Esophagus mucosa (tissue), 1 donor: ENCODE data around the gene CYP2S1. TPM values are rescaled to one million over a fixed set of nuclear protein-coding genes. Genes with fewer than 3 reads are reported as not detected.
"Not testable (repeated sequence)": the region's sequence is repeated elsewhere in the genome, so short reads cannot be mapped to it uniquely, and the experiment has no call there.

Experiments used
- ATAC-seq: fragments of 200-7000 bp; cut with Tn5 transposase; one replicate; pipeline ENCODE4 v1.9.1; 2020
- total RNA-seq: library from RNA; stranded (reverse); gene quantifications from one replicate; pipeline ENCODE4 v1.2.4, GENCODE V29; 2023
- donor health status: DM: yes; HTN: yes; CAD: no.

The CYP2S1 gene
- total RNA-seq, 1 donor from 2014 or later = 10.4 TPM

DNA sequence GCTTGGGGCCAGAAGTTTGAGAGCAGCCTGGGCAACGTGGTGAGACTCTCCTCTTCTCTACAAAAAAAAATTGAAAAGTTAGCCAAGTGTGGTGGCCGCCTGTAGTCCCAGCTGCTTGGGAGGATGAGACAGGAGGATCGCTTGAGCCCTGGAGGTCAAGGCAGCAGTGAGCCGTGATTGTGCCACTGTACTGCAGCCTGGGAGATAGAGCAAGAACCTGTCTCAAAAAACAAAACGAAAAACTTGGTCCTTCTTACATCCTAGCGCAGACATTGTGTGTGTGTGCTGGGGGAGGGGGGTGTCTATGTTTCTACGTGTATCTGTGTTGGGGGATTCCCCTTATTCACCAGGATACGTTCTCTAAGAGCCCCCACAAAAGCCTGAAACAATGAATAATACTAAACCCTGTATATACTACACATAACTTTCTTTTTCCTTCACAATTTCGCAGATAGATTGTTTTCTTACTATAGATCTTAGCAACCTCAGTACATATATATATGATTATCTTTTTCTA lies 33.9 kb downstream of the CYP2S1 start:
- ATAC-seq = no peak

DNA sequence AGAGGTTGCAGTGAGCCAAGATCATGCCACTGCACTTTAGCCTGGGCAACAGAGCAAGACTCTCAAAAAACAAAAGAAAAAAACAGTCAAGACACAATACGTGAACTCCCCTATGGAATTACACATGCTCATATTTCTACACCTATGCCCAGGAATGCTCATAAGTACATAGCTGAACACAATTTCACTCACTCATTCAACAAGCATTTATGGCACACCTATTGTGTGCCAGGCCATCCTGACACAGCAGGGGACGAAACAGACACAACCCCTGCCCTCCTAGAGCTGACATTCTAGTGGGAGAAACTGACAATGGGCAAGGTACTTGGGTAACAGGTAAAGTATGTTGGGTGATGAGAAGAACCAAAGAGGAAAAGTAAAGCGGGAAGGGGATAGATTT lies 35.5 kb downstream of the CYP2S1 start:
- no peak for ATAC-seq

DNA sequence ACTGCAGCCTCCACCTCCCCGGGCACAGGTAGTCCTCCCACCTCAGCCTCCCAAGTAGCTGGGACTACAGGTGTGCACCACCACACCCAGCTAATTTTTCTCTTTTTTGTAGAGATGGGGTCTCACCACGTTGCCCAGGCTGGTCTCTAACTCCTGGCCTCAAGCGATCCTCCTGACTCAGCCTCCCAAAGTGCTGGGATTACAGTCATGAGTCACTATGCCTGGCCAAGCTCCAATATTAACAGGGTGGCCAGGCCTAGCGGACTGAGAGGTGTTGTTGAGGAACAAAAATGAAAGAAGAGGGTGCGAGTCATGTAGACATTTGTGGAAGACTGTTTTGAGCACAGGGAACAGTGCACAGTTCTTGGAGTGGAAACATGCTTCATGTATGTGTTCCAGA lies 36.3 kb downstream of the CYP2S1 start:
- not testable (repeated sequence) for ATAC-seq

DNA sequence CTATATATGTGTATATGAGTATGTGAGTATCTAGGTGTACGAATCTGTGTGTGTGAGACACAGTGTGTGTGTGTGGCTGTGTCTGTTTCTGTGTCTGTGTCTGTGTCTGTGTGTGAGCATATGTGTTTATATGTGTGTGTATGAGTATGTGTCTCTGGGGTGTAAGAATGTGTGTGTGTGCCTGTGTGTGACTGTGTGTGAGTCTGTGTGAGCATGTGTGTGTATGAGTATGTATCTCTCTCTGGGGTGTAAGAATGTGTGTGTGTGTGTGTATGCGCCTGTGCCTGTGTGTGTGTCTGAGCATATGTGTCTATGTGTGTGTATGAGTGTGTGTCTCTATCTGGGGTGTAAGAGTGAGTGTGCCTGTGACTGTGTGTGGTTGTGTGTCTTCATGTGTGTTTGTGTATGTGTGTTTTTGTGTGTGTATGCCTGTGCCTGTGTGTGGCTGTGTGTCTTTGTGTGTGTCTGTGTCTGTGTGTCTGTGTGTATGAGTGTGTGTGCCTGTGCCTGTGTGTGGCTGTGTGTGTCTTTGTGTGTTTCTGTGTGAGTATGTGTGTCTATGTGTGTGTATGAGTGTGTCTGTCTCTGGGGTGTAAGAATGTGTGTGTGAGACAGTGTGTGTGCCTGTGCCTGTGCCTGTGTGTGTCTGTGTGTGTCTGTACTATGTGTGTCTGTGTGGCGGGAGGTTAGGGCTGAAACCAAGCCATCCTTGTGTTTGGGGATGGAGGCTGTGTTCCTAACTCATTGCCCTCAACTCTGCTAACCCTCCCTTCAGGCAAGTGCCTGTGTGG lies 37.2 kb downstream of the CYP2S1 start:
- no peak for ATAC-seq

DNA sequence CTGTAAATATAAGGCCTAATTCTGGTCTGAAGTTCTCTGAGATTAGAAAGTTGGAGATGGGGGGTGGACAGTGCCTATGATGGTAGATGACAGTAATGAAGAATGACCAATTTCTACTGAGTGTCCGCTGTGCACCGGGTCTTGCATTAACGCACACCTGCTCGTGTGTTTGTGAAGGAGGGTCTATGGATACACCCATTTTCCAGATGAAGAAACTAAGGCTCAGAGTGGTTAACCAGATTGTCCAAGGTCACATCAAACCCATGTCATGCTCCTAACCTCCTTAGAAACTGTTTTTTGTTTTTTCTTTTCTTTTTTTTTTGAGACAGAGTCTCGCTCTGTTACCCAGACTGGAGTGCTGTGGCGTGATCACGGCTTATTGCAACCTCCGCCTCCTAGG lies 39.7 kb downstream of the CYP2S1 start:
- no peak for ATAC-seq

DNA sequence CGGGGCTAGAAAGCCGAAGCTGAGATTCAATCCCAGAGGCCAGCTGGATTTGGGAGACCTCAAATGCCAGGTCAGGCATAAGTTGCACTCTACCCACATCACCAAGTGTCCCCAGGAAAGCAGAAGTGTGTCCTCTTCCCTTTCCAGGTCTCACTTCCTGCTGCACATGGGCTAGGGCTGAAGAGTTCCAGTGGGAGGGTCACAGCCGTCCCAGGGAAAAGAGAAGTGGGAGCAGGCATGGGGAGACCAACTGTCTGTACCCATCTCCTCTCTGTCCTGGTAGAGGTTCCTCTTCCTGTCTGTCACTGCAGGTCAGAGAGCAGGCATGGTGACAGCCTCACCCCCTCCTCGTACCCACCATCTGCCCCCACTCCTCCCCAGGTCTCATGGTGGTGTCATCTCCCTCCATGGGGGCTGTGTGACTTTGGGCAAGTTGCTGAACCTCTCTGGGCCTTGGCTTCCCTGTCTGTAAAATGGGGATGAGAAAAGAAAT lies 40.8 kb downstream of the CYP2S1 start:
- no peak for ATAC-seq

DNA sequence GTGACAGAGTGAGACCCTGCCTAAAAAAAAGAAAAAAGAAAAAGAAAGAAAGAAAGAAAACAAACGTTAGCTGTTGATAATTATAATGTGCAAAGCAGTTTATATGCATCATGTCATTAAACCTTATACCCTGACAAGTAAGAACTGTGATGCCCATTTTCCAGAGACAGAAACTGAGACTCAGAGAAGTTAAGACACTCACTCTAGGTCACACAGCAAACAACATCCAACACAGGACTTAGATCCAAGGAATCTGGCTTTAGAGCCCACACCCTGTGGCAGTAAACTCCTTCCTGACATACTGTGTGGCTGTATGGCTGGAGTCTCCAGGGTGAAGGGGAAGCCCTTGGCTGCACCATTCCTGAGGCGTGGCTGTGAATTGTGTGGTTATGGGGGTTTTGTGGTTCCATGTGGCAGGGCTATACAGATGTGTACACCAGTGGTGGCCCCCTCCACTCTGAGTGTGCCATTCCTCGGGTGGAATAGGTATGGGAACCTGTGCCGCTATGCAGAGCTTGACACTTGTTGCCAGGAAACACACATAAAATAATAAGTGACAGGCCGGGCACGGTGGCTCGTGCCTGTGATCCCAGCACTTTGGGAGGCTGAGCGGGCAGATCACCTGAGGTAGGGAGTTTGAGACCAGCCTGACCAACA lies 41.6 kb downstream of the CYP2S1 start:
- no peak for ATAC-seq

DNA sequence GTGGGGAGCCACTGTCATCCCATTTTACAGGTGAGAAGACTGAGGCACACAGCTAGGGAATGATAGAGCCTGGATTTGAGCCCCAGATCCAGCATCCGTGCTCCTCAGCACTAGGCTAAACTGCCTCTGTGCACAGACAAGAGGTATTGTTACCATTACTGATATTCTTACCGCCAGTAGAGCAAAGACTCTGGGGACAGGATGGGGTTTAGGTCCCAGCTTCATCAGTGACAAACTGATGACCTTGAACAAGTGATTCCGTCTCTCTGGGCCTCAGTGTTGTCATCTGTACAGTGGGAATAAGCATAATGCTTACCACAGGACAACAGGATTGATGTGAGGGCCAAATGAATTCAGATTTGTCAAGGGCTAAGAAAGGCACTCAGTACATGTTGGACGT lies 42.5 kb downstream of the CYP2S1 start:
- no peak for ATAC-seq

DNA sequence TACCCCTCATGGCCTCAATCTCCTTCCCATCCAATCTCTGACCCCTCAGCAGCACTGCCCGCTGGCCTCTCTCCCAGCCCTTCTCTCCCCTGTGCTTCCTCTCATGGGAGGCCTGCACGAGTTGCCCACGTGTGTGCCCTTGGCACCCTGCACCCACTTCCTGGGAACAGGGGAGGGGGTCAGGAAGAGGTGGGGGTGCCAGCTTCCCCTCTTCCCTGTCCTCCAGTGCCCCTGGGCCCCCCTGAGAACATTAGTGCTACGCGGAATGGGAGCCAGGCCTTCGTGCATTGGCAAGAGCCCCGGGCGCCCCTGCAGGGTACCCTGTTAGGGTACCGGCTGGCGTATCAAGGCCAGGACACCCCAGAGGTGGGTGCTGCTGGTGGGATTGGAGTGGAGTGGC lies 45.2 kb downstream of the CYP2S1 start:
- ATAC-seq = no peak

DNA sequence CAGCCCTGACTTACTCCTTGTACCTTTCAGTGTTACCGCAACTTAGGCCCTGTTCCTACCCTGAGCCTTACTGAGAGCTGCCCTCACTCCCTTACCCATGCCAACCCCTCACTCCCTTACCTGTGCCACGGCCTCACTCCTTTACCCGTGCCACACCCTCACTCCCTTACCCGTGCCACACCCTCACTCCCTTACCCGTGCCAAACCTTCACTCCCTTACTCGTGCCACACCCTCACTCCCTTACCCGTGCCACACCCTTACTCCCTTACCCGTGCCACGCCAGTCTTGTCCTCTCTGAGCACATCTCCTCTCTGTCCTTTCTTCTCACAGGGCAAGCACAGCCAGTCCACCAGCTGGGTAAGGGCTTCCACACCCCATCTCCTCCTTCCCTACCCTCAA lies 46.3 kb downstream of the CYP2S1 start:
- ATAC-seq = peak; percentile 49

DNA sequence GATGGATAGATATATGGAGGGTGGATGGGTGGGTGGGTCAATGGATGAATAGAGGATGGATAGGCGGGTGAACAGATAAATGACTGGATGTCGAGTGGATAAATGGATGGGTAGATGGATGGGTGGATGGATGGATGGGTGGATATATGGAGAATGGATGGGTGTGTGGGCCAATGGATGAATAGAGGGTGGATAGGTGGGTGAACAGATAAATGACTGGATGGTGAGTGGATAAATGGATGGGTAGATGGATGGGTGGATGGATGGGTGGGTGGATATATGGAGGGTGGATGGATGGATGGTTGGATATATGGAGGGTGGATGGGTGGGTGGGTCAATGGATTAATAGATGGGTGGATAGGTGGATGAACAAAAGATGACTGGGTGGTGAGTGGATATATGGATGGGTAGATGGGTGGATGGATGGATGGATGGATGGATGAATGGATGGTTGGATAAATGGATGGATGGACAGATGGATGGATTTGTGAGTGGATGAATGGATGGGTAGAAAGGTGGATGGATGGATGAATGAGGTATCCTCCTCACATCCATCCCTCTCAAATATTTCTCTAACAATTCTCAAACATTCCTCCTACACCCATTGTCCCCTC lies 47.0 kb downstream of the CYP2S1 start:
- no peak for ATAC-seq

DNA sequence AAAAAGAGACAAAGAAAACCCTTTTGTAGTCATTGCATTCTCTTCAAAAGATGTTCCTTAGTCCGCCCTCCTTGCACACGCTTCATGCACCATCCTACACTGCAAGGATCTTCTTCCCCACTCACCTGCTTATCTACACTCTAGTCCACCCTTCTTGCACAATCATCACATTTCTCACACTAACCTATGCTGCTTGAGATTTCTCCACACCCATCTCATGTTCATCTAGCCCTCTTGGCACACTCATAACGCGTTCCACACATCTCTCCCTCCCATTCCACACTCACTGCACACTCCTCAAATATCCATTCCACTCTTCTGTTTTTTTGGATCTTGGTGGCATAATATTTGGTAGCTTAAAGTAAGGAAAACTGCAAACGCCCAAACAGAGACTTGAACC lies 48.8 kb downstream of the CYP2S1 start:
- no peak for ATAC-seq

DNA sequence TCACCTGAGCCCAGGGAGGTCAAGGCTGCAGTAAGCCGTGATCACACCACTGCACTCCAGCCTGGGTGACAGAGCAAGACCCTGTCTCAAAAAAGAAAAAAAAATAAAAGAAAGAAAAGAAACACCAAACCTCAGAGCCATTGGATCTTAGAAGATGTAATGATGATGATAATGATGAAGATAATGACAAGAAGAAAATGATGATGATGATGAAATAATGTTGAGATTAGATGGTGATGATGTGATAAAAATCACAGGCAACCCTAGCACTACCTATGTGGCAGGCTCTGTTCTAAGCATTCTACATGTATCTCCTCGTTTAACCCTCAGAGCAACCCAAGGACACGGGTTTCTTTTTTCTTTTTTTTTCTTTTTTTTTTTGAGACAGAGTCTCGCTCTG lies 51.1 kb downstream of the CYP2S1 start:
- ATAC-seq = no peak

DNA sequence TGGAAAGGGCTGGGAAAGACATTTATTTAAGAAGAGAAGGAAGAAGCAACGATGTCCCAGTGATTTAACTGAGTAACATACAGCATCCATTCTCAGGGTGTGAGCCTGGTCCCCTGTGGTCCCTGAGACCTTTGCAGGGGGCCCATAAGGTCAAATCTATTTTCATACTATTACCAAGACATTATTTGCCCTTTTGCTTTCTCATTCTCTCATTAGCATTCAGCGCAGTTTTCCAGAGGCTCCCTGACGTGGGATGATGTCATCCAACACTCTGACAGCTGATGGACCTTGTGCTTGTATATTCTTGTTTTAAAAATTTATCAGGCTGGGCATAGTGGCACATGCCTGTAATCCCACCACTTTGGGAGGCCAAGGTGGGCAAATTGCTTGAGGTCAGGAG lies 52.8 kb downstream of the CYP2S1 start:
- ATAC-seq = no peak

DNA sequence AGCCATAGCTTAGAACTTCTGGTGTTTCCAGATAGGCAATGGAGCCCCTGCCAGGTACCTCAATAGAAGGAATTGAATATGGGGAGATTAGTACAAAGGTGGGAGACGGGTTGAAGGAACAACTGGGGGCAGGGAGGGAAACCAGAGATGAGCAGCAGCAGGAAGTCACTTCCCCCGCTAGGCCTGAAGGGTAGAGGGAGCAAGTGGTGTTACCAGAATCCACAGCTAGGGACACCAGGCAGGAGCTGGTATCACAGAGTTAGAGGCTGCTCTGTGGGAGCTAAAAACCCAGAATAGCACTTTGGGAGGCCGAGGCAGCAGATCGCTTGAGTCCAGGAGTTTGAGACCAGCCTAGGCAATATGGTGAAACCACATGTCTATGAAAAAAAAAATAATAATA lies 55.9 kb downstream of the CYP2S1 start:
- ATAC-seq = no peak

DNA sequence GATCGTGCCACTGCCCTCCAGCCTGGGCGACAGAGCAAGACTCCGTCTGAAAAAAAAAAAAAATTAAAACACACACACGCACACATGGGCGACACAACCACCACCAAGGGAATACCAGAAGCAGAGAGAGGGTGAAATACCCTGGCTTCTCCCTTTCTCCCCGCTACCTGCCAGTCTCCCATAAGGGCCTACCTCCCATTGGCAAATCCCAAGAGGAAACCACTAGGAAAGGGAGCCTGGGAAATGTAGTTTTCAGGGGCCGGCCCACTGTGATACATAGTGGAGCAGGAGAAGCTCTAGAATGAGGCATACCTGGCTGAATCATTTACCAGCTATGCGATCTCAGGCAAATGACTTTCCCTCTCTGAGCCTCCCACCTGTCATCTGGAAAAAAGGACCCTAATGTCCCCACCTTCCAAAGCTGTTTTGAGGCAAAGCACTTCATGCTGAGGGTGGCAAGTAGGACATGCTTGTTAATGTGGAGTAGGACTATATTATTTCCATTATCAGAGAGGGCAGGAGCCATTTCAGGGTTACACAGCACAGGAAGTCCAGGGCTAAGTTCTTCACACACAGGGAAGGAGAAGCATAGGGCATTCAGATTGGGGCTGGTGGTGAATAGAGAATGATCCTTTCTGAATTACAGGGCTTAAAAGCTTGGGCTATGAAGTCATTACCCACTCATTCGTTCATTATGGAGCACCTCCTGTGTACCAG lies 56.8 kb downstream of the CYP2S1 start:
- ATAC-seq = no peak

DNA sequence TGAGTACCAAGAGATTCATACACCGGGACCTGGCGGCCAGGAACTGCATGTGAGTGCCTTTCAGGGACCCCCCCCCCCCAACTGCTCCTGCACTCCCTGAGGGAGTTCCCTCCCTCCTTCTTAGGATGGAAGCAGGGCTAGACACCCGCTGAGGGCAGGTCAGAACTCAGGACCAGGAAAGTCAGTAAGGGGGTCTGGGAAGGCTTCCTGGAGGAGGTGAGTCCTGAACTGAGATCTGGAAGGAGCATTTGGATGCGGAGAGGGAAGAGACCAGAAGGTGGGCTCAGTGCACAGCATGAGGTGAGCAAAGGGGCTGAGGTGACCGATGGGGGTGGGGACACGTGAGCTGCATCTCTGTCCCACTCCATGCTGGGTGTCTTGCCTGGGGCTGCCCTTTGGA lies 60.6 kb downstream of the CYP2S1 start:
- no peak for ATAC-seq

DNA sequence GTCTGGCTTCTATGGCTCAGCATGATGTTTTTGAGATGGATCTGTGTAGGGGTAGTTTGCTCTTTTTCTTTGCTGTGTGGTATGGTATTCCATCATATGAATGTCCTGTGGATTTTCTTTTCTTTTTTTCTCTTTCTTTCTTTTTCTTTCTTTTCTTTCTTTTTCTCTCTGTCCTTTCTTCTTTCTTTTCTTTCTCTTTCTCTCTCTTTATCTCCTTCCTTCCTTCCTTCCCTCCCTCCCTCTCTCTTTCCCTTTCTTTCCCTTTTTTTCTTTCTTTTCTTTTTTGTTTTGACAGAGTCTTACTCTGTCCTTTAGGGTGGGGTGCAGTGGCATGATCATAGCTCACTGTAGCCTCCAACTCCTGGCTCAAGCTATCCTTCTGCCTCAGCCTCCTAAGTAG lies 62.2 kb downstream of the CYP2S1 start:
- no peak for ATAC-seq
